Measurements from ENCODE around the gene SLC26A11.

Gene SLC26A11

DNA sequence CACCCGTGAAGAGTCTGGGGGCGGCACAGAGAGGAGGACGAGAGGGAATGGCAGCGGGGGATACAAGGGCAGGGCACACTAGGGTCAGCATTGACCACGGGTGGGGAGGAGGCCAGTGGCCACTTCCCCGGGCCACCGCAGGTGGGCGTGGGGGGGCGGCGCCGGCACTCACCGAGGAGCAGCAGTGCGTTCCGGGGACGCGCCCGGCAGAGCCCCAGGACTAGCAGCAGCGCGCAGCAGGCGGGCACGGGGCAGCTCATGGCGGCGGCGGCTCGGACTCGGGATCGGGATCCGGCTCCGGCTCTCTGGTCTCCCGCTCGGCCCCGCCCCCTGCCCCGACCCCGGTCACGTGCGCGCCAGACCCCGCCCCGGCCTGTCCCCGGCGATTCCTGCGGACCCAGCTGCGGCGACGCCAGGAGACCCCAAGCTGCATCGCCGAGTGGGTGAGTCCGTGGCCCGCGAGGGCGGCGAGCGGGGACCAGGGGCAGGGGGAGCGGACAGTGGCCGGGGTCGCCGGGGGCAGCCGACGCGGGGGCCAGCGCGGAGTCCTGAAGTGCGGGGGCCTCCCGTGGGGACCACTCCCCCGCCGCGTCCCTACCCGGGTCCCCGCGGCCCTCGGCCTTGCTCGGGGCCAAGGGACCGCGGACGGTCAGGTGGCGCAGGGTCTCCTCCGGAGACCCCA lies at the start of gene SLC26A11, which contains the start of gene SGSH:
Gene SLC26A11 (plus strand): TSS at position 374 of the 682 bp plus-strand sequence. CDS start 1,134 bp downstream, outside the sequence.
Gene SGSH (minus strand): TSS at position 280 of the 682 bp plus-strand sequence. CDS start 20 bp downstream, at position 260.
- DNase-seq = peak in 1 of 2 donors; percentile 64

- no peak for DNase-seq
Measured at GRCh38 chr17:80171681-80172080, 48.5 kb upstream of the SLC26A11 start.

GRCh38 chr17:80173126-80173525 lies 47.1 kb upstream of the SLC26A11 start:
- DNase-seq = no peak

DNA sequence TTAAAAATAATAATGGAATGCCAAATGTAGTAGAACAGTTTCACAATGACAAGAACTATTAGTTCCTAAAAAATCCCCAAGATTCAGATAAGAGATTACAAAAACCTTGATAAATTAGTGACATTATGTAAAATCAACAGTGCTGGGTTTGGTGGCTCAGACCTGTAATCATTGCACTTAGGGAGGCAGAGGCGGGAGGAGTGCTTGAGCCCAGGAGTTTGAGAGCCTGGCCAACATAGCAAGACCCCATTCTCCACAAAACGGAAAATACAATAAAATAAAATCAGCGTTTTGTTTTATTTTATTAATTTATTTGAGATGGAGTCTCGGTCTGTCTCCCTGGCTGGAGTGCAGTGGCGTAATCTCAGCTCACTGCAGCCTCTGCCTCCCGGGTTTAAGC lies 46.3 kb upstream of the SLC26A11 start:
- DNase-seq = no peak

DNA sequence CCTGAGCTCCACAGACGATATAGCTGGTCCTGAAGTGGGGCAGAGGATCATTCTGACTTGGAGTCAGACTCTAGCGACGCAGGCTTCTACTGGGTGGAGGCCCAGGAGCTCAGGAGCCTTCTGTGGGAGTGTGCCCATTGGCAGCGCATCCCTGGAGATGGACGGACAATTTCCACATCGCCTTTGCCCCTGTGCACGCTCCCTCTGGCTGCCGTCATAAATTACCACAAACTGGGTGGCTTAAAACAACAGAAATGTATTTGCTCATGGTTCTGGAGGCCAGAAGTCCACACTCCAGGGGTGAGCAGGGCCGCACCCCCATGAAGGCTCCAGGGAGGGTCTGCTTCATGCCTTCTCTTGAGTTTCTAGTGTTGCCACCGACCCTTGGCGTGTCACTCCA lies 43.5 kb upstream of the SLC26A11 start:
- DNase-seq = no peak

GRCh38 chr17:80177986-80178595 lies 42.1 kb upstream of the SLC26A11 start:
- no peak for DNase-seq

GRCh38 chr17:80180192-80180591 lies 40.0 kb upstream of the SLC26A11 start:
- no peak for DNase-seq

DNA sequence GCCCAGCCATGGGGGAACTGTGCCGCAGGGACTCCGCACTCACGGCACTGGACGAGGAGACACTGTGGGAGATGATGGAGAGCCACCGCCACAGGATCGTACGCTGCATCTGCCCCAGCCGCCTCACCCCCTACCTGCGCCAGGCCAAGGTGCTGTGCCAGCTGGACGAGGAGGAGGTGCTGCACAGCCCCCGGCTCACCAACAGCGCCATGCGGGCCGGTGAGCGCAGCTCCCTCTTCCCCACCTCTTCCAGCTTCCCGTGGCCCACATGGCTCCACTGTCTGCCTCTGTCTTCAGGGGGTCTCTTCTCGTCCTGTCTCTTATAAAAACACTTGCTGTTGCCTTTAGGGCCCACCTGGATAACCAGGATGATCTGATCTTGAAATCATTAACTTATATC lies 38.8 kb upstream of the SLC26A11 start:
- no peak for DNase-seq

DNA sequence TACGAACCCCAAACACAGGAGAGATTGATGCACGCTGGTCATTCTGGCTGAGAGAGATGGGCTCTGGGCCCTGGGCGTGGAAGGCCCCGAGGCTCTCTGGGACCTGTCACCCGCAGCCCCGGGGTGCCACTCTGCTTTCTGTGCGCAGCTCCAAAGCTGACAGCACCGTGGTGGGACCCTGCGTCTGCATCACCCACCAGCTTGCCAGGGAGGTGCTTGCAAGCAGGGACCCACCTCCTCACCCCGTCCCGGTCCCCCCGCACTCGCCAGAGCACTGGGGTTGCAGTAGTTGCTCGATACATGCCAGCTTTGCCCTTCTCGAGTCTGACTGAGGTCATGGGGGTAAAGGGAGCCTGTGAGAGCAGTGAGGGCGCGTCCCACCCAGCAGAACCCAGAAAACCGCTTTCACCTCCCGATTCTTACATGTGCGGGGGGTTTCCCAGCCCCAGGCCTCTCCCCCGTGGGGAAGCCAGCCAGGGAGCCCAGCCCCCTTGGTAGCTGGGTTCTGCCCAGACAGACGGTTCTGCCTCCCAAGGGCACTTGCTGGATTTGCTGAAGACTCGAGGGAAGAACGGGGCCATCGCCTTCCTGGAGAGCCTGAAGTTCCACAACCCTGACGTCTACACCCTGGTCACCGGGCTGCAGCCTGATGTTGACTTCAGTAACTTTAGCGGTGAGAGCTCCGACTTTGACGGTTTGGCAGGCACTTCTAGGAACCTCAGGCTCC lies 37.9 kb upstream of the SLC26A11 start:
- no peak for DNase-seq

- DNase-seq = no peak
Measured at GRCh38 chr17:80182845-80183223, 37.4 kb upstream of the SLC26A11 start.

- DNase-seq = no peak
Measured at GRCh38 chr17:80183581-80184422, 36.4 kb upstream of the SLC26A11 start.

DNA sequence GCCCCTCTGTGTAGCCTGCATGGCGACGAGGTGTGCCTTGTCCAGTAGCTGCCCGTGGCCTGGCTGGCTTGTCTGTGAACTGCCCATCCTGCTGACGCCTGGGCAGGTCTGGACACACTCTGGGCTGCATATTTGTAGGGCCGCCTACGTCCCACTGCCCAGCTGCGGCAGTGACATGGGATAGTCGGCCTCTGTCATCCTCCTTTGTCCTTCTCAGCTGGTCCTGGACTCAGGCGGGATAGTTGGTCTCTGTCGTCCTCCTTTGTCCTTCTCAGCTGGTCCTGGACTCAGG lies 35.9 kb upstream of the SLC26A11 start:
- DNase-seq = no peak

DNA sequence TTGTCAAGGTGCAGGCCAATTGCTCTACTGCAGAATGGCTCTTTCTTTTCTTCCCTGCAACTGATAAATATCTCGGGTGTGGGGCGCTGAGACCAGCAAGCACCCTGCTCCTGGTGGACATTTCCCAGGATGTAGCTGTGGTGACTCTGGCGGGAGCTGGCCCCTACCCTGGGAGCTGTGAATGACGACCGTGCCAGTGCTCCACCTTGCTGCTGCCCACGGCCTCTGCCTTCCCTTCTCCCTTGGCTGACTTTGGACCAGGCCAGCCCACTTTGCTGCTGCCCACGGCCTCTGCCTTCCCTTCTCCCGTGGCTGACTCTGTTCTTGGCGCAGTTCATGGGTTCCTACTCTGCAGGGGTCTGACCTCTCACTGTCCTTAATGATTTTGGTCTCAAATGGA lies 34.3 kb upstream of the SLC26A11 start:
- no peak for DNase-seq

GRCh38 chr17:80187090-80187489 lies 33.1 kb upstream of the SLC26A11 start:
- no peak for DNase-seq

GRCh38 chr17:80187515-80187941 lies 32.7 kb upstream of the SLC26A11 start:
- no peak for DNase-seq

DNA sequence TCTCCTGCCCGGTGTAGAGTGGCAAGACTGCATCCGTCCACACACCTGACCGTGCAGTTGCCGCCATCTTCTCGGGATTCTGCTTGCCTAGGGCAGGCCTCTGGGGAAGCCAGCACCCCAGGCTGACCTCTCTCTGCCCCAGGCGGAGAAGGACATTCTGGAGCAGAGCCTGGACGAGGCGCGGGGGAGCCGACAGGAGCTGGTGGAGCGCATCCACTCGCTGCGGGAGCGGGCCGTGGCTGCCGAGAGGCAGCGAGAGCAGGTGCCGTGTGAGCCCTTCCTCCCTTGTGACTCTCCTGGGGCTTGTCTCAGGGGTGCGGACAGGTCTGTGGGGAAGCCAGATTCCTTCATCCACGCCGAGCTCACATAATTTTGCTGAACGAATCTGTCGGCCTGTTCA lies 30.6 kb upstream of the SLC26A11 start:
- DNase-seq = no peak

DNA sequence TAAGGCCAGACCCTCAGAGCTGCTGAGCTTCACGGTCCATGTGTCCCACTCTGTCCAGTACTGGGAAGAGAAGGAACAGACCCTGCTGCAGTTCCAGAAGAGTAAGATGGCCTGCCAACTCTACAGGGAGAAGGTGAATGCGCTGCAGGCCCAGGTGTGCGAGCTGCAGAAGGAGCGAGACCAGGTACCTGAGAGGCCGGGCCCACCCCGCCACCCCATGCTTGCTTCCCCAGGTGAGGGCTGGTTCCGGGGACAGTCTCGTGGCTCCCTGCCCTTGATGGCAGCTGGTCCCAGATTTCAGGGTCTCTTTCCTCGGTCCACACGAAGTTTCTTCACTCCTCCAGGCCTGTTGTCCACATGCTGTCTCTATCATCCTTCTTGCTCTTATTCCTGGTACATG lies 29.5 kb upstream of the SLC26A11 start:
- DNase-seq = no peak

GRCh38 chr17:80191192-80191591 lies 29.0 kb upstream of the SLC26A11 start:
- no peak for DNase-seq

DNA sequence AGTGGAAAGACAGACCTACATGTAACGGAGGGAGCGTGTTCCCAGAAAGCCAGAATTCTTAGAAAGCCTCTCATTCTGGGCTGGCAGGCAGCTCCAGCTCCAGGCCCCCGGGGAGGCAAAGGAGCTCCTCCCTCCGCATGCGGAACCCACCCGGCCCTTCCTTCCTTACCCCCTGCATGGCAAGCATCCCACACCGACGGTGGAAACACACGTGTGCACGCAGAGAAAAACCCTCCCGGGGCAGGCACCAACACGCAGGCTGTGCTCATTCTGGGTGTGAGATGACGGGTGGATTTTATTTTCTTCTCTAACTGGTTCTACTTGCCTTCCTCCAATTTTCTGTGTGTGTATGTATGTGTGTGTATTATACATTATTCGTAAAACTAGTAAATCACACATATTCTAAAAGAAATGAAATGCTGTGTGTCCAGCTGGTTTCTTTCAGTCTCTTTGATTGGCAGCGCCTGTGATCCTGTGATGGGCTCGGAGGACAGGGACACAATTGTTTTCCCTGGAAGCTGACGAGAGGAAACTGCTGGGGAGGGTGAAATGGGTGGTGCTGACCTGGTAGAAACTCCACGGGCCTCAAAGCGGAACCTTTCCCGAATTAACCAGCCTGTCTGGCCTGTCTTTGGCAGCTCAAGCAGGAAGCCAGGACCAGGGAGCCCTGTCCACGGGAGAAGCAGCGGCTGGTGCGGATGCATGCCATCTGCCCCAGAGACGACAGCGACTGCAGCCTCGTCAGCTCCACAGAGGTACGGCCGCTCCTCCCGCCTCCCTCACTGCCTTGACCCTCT lies 28.2 kb upstream of the SLC26A11 start:
- DNase-seq = peak; percentile 23 to 34

GRCh38 chr17:80195141-80195540 lies 25.1 kb upstream of the SLC26A11 start:
- no peak for DNase-seq

DNA sequence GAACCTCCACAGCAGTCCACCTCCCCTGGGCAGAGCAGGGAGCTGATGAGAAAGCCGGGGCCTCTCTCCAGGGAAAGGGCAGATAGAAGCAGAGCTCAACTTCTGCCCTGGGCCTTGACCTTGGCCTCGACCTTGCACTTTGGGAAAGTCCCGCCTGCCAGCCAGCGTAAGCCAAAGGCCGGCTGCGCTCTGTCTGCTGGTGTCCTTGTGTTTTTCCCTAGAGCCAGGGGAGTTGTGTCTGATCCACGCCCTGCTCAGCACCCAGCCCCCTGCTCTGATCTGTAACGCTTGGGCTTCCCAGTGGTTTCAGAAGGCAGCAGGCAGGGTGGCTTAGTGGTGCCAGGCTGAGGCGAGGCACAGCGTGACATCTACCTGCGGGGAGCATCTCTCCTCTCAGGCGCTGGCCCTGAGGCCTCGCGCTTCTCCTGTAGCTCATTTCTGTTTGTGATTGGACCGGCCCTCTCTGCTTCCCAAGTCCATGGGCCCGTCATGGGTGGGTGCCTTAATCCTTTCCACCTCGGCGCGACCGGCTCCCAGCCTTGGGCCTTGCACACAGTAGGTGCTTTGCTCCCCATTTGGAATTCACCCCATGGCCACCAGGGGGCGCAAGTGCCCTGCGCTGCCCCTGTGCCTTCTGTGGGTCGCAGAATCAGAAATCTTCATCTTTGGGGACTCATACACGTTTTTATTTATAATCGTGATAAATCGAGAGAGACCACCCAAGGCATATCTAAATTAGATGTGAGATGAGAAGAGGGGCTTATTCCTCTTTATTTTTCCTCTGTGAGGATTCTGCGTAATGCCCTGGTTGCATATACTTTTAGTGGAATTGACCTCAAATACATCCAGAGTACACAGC lies 24.3 kb upstream of the SLC26A11 start:
- DNase-seq = no peak
